Measurements from ENCODE around the gene MAPK8IP1. TPM values are rescaled to one million over a fixed set of nuclear protein-coding genes. Genes with fewer than 3 reads are reported as not detected.

MAPK8IP1 gene
- polyA plus RNA-seq, 2 of the 4 experiments (the other 2 are of a cell fraction) = 2.6 to 5.8 TPM

- ChIA-PET CTCF (interaction anchor here (1.1 to 5.9 kb wide), 4 partner anchors 11 to 75 kb away, joined by 3 to 47 read pairs (median 4); no protein-coding TSS in a partner anchor), POLR2A (no interaction called here)
- Histone ChIP-seq H3K4me1 (no peaks in the 10 kb centered on the region), H3K27ac (no peak overlapping the region), H3K9me3 (no peaks in the 10 kb centered on the region), H3K4me2 (no peak overlapping the region), H3K4me3 (no peak overlapping the region)
- FAIRE-seq (no peak), ATAC-seq (no peak), DNase-seq (ENCODE audit: low read depth in 1 of 2, low spot score in 1 of 2) (no peak)
- WGBS (ENCODE audit: missing lambda C conversion rate) = 90% methylated on average over 1 of the region's 1 CpG
- TF ChIP-seq ZNF302 (CRISPR knock-in tag; IDR thresholded peaks at IDR 0.05) (no peak), TP53 (CRISPR knock-in tag; IDR thresholded peaks at IDR 0.05) (no peak), EP300 (IDR thresholded peaks at IDR 0.05) (no peak), RNF2 (IDR thresholded peaks at IDR 0.05; ENCODE audit: borderline replicate concordance, low read depth) (no peak), KDM5A (IDR thresholded peaks at IDR 0.05) (no peak), RARB (CRISPR knock-in tag; IDR thresholded peaks at IDR 0.05) (no peak), ZFP36 (IDR thresholded peaks at IDR 0.05; ENCODE audit: borderline replicate concordance, partially characterized antibody) (no peak), REST (IDR thresholded peaks at IDR 0.05) (no peak), TFCP2L1 (CRISPR knock-in tag; IDR thresholded peaks at IDR 0.05) (no peak), SMC3 (IDR thresholded peaks at IDR 0.05) (no peak), ELK1 (IDR thresholded peaks at IDR 0.05; ENCODE audit: low read depth, low read length) (no peak), NFE2L2 (conservative IDR thresholded peaks at IDR 0.05; ENCODE audit: low read length) (no peak), HOXB5 (CRISPR knock-in tag; IDR thresholded peaks at IDR 0.05) (no peak), JUNB (IDR thresholded peaks at IDR 0.05) (no peak), HOXA7 (CRISPR knock-in tag; IDR thresholded peaks at IDR 0.05) (no peak)
Observed at GRCh38 chr11:45947885-45948284, 62.4 kb downstream of the MAPK8IP1 start.

- DNase-seq (ENCODE audit: low read depth in 1 of 2, low spot score in 1 of 2) (no peak), FAIRE-seq (no peak), ATAC-seq (no peak)
- Histone ChIP-seq H3K27ac (no peak overlapping the region), H3K4me1 (no peaks in the 10 kb centered on the region), H3K9me3 (no peaks in the 10 kb centered on the region), H3K4me3 (no peak overlapping the region), H3K4me2 (no peak overlapping the region)
- POLR2A ChIA-PET = no interaction called here
- CTCF ChIA-PET = interaction anchor here (0.6 to 5.9 kb wide), 5 partner anchors 11 to 76 kb away, joined by 3 to 47 read pairs (median 3); no protein-coding TSS in a partner anchor
- 97% methylated on average over 3 of the region's 3 CpGs for WGBS (ENCODE audit: missing lambda C conversion rate)
- TF ChIP-seq SREBF2 (IDR thresholded peaks at IDR 0.05) = no peak
- TF ChIP-seq EHMT2 (IDR thresholded peaks at IDR 0.05; ENCODE audit: low read depth) = no peak
- TF ChIP-seq ESRRA (IDR thresholded peaks at IDR 0.05; ENCODE audit: borderline replicate concordance, low read length) = no peak
- TF ChIP-seq EP300 (IDR thresholded peaks at IDR 0.05) = no peak
- TF ChIP-seq ELK1 (IDR thresholded peaks at IDR 0.05; ENCODE audit: low read depth, low read length) = no peak
- no peak for TF ChIP-seq POLR2AphosphoS2 (conservative IDR thresholded peaks at IDR 0.05; ENCODE audit: low read length)
- TF ChIP-seq RFX5 (IDR thresholded peaks at IDR 0.05) = no peak
- TF ChIP-seq TP53 (CRISPR knock-in tag; IDR thresholded peaks at IDR 0.05) = no peak
- no peak for TF ChIP-seq ZNF302 (CRISPR knock-in tag; IDR thresholded peaks at IDR 0.05)
- no peak for TF ChIP-seq FOSL2 (IDR thresholded peaks at IDR 0.05)
- TF ChIP-seq FOSL2 (CRISPR knock-in tag; IDR thresholded peaks at IDR 0.05) = no peak
- no peak for TF ChIP-seq EHF (CRISPR knock-in tag; IDR thresholded peaks at IDR 0.05)
- TF ChIP-seq BHLHE40 (IDR thresholded peaks at IDR 0.05; ENCODE audit: low read depth, low read length) = no peak
- TF ChIP-seq ZC3H11A (IDR thresholded peaks at IDR 0.05) = no peak
- TF ChIP-seq ZFP36 (IDR thresholded peaks at IDR 0.05; ENCODE audit: borderline replicate concordance, partially characterized antibody) = no peak
- no peak for TF ChIP-seq FOSB (CRISPR knock-in tag; IDR thresholded peaks at IDR 0.05)
Observed at GRCh38 chr11:45948356-45948755, 62.9 kb downstream of the MAPK8IP1 start.

Data from A549 (cell line).